Measurements from ENCODE around the gene RND3. TPM values are rescaled to one million over a fixed set of nuclear protein-coding genes. Genes with fewer than 3 reads are reported as not detected.

Gene RND3
- total RNA-seq, 1 experiment from 2014 or later: 45.3 TPM

DNA sequence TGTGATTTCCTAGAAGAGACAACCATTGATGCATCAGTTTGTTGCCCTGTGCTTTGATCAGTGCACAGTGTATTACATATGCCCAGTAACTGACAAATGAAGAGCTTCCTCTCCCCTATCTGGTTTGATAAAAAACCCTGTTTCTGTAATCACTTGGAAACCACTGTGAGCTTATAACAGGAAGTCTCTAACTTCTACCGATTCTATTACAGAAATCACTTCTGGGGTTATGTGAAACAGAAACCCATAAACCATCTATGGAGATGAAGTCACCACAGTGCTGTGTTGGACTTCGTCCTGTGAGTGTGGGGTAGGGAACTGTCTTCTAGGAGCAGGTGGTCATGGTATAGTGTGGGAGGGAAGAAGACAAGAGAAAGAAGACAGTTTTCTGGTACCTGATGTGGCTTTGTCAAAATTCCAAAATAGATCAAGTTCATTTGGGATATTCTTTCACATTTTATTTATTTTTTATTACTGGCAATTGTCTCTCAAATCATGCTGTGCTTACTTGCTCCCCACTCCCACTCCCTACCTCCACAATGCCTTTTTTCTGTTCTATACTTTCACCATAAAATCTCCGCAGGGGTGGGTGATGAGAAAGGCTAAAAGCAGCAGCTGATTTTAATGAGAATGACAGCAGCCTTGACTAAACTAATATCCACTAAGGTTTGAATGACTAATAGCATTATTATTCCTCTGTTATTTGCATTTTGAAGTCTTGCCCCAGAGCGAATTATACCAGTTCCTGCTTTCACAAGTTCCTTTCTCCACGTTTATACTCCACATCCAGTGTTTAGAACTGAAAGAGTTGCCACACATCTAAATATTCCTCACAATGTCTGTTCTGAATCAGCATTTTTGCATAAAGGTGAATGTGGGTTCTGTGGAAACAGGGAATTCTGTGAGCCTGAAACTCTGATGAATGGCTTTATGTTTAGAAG, 41.7 kb upstream of the RND3 start:
- no peak overlapping the region; a peak in 1 of 4 replicates for H3K4me3 ChIP-seq (ENCODE audit: low read depth in 2 of 2, low read length in 2 of 2)
- ChIA-PET CTCF (no interaction called here), POLR2A (no interaction called here)
- no TSS peak for BruUV-seq (replicated peaks)
- no peaks in the 10 kb centered on the region for H3K36me3 ChIP-seq (ENCODE audit: control insufficient read depth, insufficient read depth, low read length)
- ATAC-seq: peak; percentile 62; the same call in 1 of the 2 replicates
- intact Hi-C loops (cut with micrococcal nuclease; ENCODE audit: unreplicated experiment): no loop called here
- TF ChIP-seq POLR2AphosphoS5 (IDR thresholded peaks at IDR 0.05; ENCODE audit: low read depth, low read length) (no peak), TCF7L2 (IDR thresholded peaks at IDR 0.05; ENCODE audit: low read depth, low read length) (no peak), SIN3A (IDR thresholded peaks at IDR 0.05; ENCODE audit: borderline replicate concordance, insufficient read depth, low read depth, low read length) (no peak)
- TF ChIP-seq, protein P1, sequence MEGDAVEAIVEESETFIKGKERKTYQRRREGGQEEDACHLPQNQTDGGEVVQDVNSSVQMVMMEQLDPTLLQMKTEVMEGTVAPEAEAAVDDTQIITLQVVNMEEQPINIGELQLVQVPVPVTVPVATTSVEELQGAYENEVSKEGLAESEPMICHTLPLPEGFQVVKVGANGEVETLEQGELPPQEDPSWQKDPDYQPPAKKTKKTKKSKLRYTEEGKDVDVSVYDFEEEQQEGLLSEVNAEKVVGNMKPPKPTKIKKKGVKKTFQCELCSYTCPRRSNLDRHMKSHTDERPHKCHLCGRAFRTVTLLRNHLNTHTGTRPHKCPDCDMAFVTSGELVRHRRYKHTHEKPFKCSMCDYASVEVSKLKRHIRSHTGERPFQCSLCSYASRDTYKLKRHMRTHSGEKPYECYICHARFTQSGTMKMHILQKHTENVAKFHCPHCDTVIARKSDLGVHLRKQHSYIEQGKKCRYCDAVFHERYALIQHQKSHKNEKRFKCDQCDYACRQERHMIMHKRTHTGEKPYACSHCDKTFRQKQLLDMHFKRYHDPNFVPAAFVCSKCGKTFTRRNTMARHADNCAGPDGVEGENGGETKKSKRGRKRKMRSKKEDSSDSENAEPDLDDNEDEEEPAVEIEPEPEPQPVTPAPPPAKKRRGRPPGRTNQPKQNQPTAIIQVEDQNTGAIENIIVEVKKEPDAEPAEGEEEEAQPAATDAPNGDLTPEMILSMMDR (IDR thresholded peaks at IDR 0.05): no peak
- TF ChIP-seq, protein P2, sequence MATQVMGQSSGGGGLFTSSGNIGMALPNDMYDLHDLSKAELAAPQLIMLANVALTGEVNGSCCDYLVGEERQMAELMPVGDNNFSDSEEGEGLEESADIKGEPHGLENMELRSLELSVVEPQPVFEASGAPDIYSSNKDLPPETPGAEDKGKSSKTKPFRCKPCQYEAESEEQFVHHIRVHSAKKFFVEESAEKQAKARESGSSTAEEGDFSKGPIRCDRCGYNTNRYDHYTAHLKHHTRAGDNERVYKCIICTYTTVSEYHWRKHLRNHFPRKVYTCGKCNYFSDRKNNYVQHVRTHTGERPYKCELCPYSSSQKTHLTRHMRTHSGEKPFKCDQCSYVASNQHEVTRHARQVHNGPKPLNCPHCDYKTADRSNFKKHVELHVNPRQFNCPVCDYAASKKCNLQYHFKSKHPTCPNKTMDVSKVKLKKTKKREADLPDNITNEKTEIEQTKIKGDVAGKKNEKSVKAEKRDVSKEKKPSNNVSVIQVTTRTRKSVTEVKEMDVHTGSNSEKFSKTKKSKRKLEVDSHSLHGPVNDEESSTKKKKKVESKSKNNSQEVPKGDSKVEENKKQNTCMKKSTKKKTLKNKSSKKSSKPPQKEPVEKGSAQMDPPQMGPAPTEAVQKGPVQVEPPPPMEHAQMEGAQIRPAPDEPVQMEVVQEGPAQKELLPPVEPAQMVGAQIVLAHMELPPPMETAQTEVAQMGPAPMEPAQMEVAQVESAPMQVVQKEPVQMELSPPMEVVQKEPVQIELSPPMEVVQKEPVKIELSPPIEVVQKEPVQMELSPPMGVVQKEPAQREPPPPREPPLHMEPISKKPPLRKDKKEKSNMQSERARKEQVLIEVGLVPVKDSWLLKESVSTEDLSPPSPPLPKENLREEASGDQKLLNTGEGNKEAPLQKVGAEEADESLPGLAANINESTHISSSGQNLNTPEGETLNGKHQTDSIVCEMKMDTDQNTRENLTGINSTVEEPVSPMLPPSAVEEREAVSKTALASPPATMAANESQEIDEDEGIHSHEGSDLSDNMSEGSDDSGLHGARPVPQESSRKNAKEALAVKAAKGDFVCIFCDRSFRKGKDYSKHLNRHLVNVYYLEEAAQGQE (IDR thresholded peaks at IDR 0.05; ENCODE audit: insufficient read depth in 1 of 2, low read depth in 2 of 2, low read length in 1 of 2): no peak
- peak; percentile 71 for DNase-seq (ENCODE audit: low read depth, low spot score)
- no peak overlapping the region for H3K27ac ChIP-seq (ENCODE audit: low read length)
- no peaks in the 10 kb centered on the region for H3K9me3 ChIP-seq (ENCODE audit: control insufficient read depth, insufficient read depth, low read depth, low read length)
- H3K27me3 ChIP-seq (ENCODE audit: control insufficient read depth, insufficient read depth, low read length): no peaks in the 10 kb centered on the region
- no peaks in the 10 kb centered on the region for H3K4me1 ChIP-seq (ENCODE audit: control insufficient read depth, insufficient read depth, low read length)
- in situ Hi-C loops (cut with HindIII; ENCODE audit: low pct_unique_long_range_greater_than_20kb, low sequenced_read_pairs): no loop called here

DNA sequence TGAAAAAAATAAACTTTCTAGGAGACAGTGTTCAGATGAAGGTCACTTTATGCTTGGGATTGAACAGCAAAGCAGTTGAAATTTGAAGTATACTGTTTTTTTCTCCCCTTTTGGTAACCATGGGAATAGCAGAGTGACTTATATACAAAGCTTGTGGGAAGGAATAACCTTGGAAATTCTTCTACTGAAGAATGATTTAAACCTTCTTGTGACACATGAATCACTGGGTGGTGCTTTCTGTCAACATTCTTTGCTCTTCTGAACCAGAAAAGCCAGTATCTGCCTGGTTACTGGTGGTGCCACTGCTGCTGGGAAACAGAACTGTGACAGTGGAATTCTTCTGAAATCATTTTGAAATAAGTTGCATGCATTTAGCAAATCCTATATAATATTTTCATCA, 39.4 kb upstream of the RND3 start:
- Histone ChIP-seq H3K27me3 (ENCODE audit: control insufficient read depth, insufficient read depth, low read length) (no peaks in the 10 kb centered on the region), H3K27ac (ENCODE audit: low read length) (no peak overlapping the region), H3K4me1 (ENCODE audit: control insufficient read depth, insufficient read depth, low read length) (no peaks in the 10 kb centered on the region), H3K4me3 (ENCODE audit: low read depth in 2 of 2, low read length in 2 of 2) (no peak overlapping the region), H3K9me3 (ENCODE audit: control insufficient read depth, insufficient read depth, low read depth, low read length) (no peaks in the 10 kb centered on the region), H3K36me3 (ENCODE audit: control insufficient read depth, insufficient read depth, low read length) (no peaks in the 10 kb centered on the region)
- no peak for TF ChIP-seq TCF7L2 (IDR thresholded peaks at IDR 0.05; ENCODE audit: low read depth, low read length)
- TF ChIP-seq SIN3A (IDR thresholded peaks at IDR 0.05; ENCODE audit: borderline replicate concordance, insufficient read depth, low read depth, low read length): no peak
- TF ChIP-seq, protein P1 (IDR thresholded peaks at IDR 0.05): no peak
- TF ChIP-seq, protein P2 (IDR thresholded peaks at IDR 0.05; ENCODE audit: insufficient read depth in 1 of 2, low read depth in 2 of 2, low read length in 1 of 2): no peak
- in situ Hi-C loops (cut with HindIII; ENCODE audit: low pct_unique_long_range_greater_than_20kb, low sequenced_read_pairs): no loop called here
- intact Hi-C loops (cut with micrococcal nuclease; ENCODE audit: unreplicated experiment): no loop called here
- POLR2A ChIA-PET: no interaction called here
- ATAC-seq: no peak; the same call in 1 of the 2 replicates
- DNase-seq (ENCODE audit: low read depth, low spot score): peak; percentile 84
- BruUV-seq (replicated peaks): no TSS peak
- CTCF ChIA-PET: no interaction called here
